HG02798 (cell line): ENCODE data around the gene PLEKHA6.
"Not testable (repeated sequence)": the region's sequence is repeated elsewhere in the genome, so short reads cannot be mapped to it uniquely, and the experiment has no call there.

Experiments used
- ATAC-seq: cut with Tn5 transposase; IDR thresholded peaks from one replicate; pipeline ENCODE4 v1.9.1; 2021; ENCODE audit warnings: mild to moderate bottlenecking; ENCODE audit not compliant: unreplicated experiment, poor library complexity

PLEKHA6 gene

DNA sequence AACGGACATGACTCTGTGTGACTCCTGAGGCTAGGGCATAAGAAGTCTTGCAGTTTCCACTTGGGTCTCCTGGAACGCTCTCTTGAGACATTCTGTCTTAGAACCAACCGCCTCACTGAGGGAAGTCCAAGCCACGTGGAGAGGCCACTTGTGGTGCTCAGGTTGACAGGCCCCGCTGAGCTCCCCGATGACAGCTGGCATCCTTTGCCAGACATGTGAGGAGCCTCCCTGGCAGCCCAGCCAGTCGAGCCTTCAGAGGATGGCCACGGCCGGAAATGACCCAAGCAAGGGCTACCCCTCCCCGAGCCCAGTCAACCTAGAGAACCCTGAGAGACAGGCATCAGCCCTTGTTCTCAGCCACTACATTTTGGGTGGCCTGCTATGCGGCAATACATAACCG lies 20.7 kb downstream of the PLEKHA6 start:
- no peak for ATAC-seq

DNA sequence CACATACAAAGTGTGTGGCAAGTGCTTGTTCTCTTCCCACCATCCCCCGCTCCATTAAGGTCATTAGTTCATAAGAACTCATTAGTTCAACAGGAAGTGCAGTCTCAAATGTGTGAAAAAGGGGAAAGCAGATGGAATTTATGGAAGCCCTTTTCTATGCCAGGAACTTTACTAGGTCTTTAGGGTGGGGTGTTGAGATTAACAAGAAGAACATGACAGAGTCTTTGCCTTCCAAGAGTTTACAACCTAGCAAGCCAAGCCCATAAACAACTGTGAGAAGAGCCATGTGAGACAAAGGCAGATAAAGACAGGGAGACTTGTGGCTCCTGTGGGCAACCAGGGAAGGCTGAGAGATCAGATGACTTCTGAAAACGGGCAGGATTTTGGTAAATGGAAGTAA lies 21.4 kb downstream of the PLEKHA6 start:
- ATAC-seq, result no peak

DNA sequence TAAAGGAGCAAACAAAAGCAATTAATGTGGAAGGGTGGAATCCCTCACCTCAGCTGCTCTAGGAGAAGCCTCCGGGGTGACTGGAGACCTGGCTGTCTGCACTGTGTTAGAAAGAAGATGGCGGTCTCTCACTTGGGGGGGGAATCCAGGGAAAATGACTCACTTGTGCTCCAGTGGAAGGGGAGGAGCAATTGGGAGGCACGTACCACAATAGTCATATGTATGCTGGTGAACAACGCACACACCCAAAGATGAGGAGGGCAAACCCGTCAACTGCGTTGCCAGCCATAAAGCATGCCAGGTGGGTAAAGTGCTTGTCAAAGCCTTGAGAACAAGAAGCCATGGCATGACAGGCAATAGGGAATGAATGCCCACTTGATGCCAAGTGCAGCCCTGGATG lies 22.1 kb downstream of the PLEKHA6 start:
- no peak for ATAC-seq

DNA sequence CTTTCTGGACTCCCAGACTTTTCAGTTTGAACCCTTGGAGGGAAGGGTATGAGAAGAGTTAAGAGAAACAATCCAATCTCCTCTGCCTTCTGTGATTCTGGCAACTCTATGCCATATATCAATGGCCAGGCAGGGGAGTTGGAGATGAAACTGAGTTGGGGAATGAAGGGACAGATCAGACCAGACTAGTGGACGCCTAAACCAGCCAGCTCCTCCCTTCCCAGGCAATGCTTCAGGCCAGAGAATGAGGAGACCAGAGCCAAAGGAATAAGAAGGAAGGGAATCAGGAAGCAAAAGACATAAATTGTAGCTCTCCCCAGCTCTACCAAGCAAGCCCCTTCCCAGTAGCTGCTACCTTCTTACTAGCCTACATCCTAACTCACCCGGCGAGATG lies 22.7 kb downstream of the PLEKHA6 start:
- no peak for ATAC-seq

DNA sequence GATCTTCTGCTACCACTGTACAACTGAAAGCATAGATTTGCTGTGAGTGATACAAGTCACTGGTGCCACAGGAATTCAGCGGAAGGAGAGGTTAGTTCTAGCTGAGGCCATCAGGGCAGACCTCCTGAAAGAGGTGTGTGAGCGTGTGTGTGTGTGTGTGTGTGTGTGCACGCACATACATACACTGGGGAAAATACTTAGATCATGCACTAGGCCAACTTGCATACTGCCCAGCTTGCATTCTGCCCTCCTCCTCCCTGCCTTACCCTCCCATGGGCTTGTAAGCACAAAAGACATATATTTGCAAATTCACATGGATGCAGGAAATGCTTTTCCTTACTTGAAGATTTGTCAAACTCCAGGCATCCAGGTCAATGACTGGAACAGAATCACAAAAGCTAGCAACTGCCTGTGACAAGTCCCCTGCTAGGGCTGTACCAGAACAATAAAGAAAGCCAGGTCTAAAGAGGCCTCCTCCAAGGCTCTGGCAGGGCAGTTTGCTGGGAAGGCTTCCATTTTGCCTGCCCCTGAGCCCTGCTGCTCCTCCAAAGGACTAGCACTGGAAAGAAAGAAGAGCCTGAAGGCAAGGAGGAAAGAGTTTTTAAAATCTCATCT lies 23.2 kb downstream of the PLEKHA6 start:
- ATAC-seq, result no peak

DNA sequence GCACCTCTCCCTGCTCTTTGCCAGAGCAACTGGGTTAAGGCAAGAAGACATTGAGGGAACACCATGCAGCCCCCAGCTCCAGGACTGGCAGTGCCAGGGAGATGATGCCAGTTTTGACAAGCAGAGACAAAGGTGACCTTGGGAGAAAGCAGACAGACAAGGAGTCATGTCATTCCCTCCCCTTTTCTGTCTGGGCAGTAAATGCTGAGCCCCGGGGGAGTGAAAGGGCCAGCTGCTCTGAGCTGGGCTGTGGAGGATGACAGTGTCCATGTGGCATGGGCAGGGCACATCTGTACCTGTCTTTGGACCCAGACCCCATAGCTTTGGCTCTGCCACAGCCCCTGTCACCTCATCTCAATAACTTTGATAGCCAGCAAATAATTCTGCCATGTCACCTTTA lies 24.2 kb downstream of the PLEKHA6 start:
- ATAC-seq, result no peak

DNA sequence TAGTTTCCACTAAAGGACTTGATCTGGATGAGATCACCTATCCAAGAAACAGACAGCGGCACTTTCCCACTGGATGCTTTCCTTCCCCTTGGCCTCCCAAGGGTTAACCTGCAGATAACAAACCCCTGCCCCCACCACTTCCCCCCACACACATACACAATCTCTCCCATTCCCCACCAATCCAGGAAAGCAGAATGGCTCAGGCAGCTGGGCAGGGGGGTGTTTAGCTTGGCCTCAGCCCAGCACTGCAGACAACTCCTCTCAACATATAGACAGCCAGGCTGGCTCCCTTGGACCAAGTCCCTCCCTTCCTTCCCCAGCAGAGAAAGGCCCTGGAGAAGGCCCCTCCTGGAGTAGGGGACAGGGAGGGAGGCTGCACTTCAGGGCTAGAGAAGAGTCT lies 24.6 kb downstream of the PLEKHA6 start:
- ATAC-seq, result no peak

DNA sequence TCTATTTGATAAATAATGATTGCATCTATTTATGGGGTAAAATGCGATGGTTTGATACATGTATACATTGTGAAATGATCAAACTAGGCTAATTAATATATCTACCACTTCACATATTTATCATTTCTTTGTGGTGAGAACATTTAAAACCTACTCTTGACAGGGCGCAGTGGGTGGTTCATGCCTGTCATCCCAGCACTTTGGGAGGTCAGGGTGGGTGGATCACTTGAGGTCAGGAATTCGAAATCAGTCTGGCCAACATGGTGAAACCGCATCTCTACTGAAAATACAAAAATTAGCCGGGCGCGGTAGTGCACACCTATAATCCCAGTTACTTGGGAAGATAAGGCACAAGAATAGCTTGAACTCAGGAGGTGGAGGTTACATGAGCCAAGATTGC lies 25.3 kb downstream of the PLEKHA6 start:
- no peak for ATAC-seq

DNA sequence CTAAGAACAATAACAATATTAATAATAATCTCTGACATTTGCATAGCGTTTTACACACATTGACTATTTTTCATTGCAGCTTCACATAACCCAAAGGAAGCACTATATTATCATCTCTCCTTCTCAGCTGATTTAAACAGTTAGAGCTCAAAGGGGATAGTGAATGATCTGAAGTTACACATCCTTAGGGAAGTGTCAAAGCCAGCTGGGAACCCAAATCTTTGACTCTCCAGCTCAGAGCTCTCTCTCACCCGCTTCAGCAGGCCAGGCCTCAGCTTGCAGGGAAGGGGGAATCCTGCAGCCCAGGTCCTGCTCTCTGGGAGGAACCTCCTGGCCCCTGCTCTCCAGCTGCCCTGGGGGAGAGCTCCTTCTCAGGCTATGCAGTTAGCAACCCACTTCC lies 26.3 kb downstream of the PLEKHA6 start:
- ATAC-seq, result no peak

DNA sequence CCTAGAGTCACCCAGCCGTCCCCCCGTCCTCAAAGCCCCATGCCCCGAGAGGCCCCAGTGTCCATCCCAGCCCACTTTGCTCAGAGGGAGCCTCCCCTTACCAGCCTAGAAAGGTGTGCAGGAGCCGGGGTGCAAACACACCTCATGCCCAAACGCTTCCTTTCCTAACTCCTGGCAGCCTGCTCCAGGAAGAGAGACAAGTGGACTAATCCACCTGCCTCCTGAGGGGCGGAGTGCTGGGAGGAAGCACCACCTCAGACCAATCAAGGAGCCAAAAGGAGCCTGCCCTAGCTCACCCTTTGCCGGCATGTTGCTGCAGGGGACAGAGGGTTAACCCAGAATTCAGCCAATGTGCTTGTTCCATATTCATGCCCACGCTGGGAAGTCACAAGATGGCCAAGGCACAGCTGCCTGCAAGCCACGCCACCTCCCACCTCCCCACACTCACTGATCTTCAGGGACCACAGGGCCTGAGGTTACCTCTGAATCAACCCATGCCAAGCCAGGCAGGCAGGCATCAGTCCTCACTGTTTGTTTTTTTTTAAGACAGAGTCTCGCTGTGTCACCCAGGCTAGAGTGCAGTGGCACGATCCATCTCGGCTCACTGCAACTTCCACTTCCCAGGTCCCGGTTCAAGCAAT lies 27.8 kb downstream of the PLEKHA6 start:
- no peak for ATAC-seq

DNA sequence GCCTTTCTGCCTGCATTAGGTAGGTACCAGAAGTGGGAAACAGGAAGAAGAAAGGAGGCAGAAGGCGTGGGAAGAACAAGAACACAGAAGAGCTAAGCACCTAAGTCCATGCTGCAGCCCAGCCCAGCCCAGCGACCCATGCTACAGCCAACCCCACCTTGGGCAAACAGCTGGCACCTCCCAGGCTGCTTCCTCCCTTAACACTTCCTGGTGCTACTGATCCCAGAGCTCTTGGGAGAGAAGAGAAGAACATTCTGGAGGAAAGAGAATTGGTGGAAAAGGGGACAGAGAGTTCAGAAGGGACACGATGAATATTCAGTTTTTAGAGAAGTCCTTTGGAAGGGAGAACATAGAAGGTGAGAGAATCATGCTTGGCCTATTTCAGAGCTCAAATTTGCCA lies 28.5 kb downstream of the PLEKHA6 start:
- no peak for ATAC-seq

DNA sequence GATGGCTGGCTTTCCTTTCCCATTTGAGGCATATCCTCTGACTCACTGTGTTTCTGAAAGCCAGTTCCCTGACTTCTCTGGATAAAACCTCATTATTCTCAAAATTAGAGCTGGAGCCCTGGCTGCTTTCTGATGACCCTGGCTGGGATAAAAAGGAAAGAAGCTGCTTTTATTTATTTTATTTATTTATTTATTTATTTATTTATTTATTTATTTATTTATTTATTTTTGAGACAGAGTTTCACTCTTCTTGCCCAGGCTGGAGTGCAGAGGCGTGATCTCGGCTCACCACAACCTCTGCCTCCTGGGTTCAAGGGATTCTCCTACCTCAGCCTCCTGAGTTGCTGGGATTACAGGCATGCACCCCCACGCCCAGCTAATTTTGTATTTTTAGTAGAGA lies 31.9 kb downstream of the PLEKHA6 start:
- not testable (repeated sequence) for ATAC-seq

DNA sequence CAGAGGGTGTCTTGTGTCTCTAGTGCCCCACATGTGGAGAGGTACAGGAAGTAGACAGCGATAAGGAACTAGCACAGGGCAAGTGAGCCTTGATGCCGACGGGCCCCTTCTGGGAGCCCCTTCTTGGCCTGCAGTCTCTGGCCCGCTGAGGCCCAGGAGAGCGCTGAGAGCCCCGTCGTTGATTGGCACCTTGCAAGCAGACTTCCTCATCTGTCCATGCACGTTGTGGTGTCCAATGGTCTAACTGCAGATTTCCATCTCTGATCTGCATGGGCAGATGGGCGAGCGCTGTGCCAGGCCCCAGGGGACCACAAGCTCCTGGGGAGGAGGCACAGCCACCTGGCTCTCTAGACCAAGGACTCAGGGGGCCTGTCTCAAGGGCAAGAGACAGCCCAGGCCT lies 32.4 kb downstream of the PLEKHA6 start:
- no peak for ATAC-seq

DNA sequence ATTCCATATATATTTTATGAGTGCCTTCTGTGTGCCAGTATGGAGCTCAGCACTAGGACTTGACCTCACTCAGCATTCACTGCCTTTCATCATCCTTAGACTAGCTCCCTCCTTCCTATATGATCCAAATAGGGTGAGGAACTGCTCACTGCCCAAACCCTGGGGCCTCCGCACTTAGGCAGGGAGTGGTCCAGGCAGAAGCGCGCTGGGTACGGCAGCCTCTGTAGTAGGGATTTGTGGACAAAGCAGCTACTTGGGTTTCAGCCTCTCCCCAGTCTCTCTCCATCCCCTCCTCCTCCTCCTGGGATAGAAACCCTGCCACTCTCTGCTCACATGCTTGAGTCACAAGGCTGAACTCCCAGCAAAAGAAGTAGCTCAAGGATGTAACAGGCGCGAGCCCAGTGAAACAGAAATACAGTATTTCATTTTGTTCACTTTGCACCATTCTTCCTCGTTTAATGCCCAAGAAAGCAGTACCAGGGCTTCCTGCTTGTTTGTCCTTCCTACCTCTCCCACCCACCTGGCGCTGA lies 32.9 kb downstream of the PLEKHA6 start:
- ATAC-seq, result no peak

DNA sequence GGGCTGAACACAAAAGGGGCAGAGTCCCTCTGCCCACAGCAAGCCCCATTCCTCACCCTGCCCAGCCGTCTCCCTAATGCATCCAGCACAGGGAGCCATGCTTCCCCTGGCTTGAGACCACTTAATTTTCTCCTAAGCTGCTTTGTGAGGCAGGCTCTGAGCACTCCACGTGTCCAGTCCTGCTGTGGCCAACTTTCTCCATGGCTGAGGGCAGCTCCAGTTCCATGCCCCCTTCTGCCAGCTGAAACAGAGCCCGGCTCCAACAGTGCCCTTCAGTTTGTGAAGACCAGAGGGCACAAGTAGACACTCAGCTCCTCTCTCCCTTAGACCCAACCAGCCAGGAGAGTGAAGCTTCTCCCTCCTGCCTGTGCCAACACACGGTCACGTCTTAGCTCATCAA lies 33.8 kb downstream of the PLEKHA6 start:
- ATAC-seq, result no peak

DNA sequence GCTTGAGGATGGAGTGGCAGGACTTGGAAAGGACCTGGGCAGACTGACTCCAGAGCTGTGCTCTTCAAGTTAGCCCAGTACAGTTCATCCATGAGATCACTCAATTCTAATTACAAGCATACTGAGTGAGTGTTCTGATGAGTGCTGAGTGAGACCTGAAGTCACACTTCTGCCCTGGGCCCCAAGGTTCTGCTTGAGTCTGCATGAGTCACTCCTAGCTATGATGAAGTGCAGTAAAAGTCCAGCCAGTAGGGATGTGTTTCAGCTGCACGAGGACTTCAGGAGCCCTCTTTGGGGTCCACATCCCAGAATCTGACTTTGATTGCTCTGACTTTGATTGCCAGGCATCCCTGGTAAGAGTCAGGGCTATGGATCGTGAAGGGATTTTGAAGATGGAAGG lies 35.8 kb downstream of the PLEKHA6 start:
- ATAC-seq, result no peak

DNA sequence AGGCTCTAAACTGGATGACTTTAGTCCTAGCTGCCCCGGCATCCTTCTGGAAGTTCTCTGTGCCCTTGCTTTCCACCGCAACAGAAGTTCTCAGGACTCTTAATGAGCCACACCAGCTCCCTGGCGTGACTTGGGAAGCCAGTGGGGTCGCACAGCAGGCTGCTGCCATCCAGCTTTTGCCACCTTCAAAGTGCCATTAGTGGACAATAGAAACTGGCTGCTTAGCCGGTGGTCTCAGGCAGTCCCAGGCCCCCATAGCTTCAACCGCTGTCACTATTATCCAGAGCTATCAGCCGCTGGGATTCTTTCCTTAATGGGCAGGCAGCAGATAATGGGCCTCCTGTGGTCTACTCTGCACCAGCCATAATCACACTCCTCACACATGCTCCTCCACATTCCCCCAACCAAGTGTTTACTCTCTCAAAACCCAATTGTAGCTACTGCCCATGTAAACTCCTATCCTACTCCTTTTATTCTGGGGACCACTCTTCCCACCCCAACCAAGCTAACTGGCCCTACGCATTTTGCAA lies 37.3 kb downstream of the PLEKHA6 start:
- ATAC-seq, result no peak

DNA sequence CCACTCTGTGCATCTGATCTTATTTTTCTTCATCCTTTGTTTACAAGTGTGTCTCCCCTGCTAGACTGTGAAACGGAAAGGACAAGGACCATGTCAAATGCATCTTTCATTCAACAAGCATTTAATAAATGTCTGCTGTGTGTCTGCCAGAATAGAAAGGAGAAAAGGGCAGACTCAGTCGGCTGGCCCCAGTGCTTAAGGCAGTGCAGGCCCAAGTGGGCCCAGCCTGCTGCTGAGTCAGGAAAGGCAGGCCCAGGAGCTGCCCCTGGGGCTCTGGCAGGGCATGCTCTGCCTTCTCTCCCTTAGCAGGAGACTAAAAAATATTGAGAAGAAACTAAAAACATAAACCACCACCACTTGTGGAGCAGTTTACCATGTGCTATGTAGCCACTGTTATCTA lies 38.1 kb downstream of the PLEKHA6 start:
- no peak for ATAC-seq

DNA sequence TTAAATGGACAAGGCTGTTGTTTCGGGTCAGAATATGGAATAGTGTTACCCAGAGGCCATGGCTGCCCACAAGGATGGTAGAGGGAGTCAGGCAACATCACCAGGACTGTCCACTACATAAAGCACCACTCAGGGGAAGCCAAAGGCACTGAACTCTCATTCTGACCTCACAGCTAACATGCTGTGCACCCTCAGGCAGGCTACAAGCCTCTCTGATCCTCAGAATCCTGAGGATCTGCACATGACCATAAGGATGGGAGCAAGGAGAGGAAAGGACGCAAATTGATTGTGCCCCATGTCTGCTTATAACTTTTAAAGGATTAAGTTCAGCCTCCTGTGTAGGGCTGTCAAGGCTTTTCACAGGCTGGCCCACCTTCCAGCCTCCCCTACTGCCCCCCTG lies 38.7 kb downstream of the PLEKHA6 start:
- no peak for ATAC-seq

DNA sequence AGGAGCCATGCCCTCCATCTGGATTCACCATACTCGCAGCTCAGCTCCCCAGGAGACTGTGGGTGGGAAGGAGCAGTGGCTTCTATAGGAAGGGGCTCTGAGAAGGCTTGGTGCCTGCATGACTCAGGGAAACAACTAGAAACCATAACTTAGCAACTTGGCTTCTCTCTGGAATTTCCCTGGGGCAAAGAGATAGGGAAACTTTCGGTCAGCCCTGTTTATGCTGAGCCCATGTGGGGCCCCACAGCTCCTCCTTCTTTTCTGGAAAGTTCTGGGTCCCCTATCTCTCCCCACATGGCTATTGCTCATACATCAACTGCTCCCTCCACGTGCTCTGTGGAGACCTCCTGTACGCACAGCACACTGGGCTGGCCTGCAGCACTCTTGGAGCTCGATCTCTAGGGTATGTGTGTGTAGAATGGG lies 39.3 kb downstream of the PLEKHA6 start:
- no peak for ATAC-seq

DNA sequence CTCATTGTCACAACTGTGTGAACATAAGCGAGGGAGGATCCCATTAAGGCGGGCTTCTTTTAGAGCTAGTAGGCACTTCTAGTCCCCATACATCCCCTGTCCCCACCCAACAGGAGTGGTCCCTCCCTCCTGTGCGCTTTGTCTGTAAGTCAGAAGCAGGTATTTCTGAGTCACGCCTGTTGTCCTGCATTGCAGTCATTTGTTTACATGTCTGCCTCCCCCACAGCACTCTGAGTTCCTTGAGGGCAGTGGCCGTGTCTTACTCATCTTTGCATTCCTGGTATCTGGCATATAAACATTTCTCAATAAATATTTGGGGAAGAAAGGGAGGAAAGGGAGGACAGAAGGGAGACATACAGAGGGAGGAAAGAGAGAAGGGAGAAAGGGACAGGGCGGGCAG lies 40.3 kb downstream of the PLEKHA6 start:
- no peak for ATAC-seq

DNA sequence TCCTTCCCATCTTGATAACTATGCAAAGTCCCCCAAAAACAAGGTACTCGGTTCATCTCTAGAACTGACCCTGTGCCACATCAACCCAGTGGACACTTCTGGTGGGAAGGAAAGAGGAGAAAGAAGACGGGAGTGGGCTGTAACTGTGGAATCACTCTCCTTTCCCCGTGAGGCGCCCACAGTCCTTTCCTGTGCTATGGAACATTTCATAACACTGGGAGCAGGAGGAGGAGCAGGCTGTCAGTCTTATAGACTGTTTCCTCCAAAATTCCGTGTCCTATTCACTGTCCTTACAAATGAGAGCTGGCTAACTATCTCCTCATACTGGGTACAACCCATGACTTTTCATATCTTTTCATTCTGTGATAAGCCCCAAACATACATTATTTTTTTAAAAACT lies 40.7 kb downstream of the PLEKHA6 start:
- ATAC-seq, result no peak
